Epithelial cell of umbilical artery (primary cell): Measurements from ENCODE around the gene RCL1. TPM values are rescaled to one million over a fixed set of nuclear protein-coding genes. Genes with fewer than 3 reads are reported as not detected.

Experiments used
- total RNA-seq: library from RNA; depleted of rRNA; stranded (reverse); fragments of >200 nt; gene quantifications from 2 replicates; pipeline ENCODE4 v1.2.3, GENCODE V29; 2014

Gene RCL1, protein sequence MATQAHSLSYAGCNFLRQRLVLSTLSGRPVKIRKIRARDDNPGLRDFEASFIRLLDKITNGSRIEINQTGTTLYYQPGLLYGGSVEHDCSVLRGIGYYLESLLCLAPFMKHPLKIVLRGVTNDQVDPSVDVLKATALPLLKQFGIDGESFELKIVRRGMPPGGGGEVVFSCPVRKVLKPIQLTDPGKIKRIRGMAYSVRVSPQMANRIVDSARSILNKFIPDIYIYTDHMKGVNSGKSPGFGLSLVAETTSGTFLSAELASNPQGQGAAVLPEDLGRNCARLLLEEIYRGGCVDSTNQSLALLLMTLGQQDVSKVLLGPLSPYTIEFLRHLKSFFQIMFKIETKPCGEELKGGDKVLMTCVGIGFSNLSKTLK
- 17.9 and 20.5 TPM in 2 replicates for total RNA-seq

DNA sequence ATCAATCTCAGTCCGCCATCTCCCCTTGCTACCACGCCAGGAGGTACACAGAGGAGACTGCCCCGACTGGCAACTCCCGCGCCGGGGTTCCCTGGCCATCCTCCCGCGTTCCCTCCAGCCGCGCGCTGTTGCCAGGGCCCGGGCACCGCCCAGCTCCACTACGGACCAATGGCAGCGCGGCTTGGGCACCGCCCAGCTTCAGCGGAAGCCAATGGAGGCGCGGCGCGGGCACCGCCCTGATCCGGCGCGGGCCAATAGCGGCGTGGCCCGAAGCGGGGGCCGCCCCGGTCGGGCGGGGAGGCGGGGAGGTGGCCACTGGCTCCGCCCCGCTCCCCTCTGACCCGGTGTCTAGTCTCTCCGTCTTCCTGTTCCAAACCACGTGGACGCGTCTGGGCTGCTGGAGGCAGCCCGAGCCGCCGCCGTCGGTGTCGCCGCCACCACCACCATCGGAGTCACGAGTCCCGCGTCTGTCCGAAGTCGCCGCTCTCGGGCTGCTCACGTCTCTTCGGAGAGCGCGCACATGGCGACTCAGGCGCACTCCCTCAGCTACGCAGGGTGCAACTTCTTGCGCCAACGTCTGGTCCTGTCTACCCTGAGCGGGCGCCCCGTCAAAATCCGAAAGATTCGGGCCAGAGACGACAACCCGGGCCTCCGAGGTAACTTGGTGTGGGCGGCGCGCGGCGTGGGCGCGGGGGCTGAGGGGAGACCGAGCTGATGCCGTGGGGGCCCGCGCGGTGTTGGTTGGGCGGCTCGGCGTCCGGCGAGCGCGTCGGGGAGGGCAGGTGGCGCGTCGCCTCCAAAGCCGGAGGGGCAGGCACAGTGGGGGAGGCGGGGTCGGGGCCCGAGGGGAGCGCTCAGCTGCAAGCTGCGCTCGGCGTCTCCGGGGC, at the start of gene RCL1:
Gene RCL1 (plus strand): TSS at position 373 of the 887 bp plus-strand sequence. CDS start 148 bp downstream, at position 521.

Other genes starting within 250 kb of the RCL1 start
- 5.8 and 6.1 TPM in 2 replicates for gene PLPP6, start 130.7 kb upstream of the RCL1 start, total RNA-seq
- 0.61 and 0.65 TPM in 2 replicates for gene SPATA6L, start 126.5 kb upstream of the RCL1 start, total RNA-seq
- 9.7 and 12.8 TPM in 2 replicates for gene CDC37L1, start 113.4 kb upstream of the RCL1 start, total RNA-seq
- gene AK3, start 51.7 kb upstream of the RCL1 start, total RNA-seq = 45.8 and 47.7 TPM in 2 replicates
- 6.2 and 8.5 TPM in 2 replicates for gene JAK2, start 192.3 kb downstream of the RCL1 start, total RNA-seq